K562 (cell line): Measurements from ENCODE around the gene MCCC1. TPM values are rescaled to one million over a fixed set of nuclear protein-coding genes. Genes with fewer than 3 reads are reported as not detected.

ENCODE experiments used
- ATAC-seq: fragments of 200-7000 bp; cut with Tn5 transposase; 3 replicates; pipeline ENCODE4 v1.9.1; 2020; ENCODE audit warnings: moderate library complexity
- BruUV-seq: library from RNA; stranded (reverse); fragments of 400-500 nt; replicated peaks from 2 replicates; lab custom pipeline; 2021; lab: Mats Ljungman, UMichigan
- CTCF ChIA-PET: fragments of 300-600 bp; formaldehyde crosslinking; extraction: SDS; loops from one replicate; lab custom pipeline; 2021; ENCODE audit warnings: low intra/inter-chr PET ratio; lab: Yijun Ruan, JAX
- POLR2A ChIA-PET: fragments of 300-600, 350-650 bp; sonication (Branson Sonifier 250); formaldehyde crosslinking; extraction: SDS; loops from one replicate; lab custom pipeline; 2021; ENCODE audit warnings: antibody characterized with exemption, inconsistent platforms; lab: Yijun Ruan, JAX
- DNase-seq, 4 experiments: peaks; one replicate each; pipeline versions ENCODE4 v3.0.0 to v3.0.0-alpha.2; 2011 to 2018; ENCODE audit warnings: low spot score in 3 of 4, mixed read lengths in 3 of 4; ENCODE audit errors: extremely low read depth in 1 of 4
- FAIRE-seq: peaks from 2 replicates; lab custom pipeline; 2011; peaks lifted over from hg19 to GRCh38; lab: Jason Lieb, UNC
- H2AFZ ChIP-seq: 2 replicates; pipeline ENCODE4 v1.6.0; 2011; ENCODE audit warnings: low read depth, low read length, control low read depth, inconsistent platforms
- H3K27ac ChIP-seq: fragments of 200-600 bp; 3 replicates; pipeline ENCODE4 v1.8.0; 2011; ENCODE audit warnings: low read depth, mild to moderate bottlenecking, control low read depth, inconsistent platforms, low read length, moderate library complexity, mixed read lengths; ENCODE audit errors: extremely low read depth
- H3K27me3 ChIP-seq, 2 experiments: fragments of 300-600 bp in 1 of 2; 2 replicates in 1 of 2; 3 replicates in 1 of 2; pipeline versions ENCODE4 v1.6.0 to v1.8.0; 2011; ENCODE audit warnings: inconsistent platforms in 2 of 2, low read length in 2 of 2, mild to moderate bottlenecking in 1 of 2, mixed read lengths in 1 of 2, moderate library complexity in 1 of 2; ENCODE audit not compliant: control insufficient read depth in 2 of 2, insufficient read depth in 2 of 2
- H3K36me3 ChIP-seq: fragments of 300-600 bp; 3 replicates; pipeline ENCODE4 v1.8.0; 2011; ENCODE audit warnings: mild to moderate bottlenecking, low read length, inconsistent platforms; ENCODE audit not compliant: control insufficient read depth, insufficient read depth
- H3K4me1 ChIP-seq, 2 experiments: fragments of 200-600 bp in 1 of 2; replicated peaks in 1 of 2; 2 replicates in 1 of 2; 3 replicates in 1 of 2; pipeline versions ENCODE4 v1.5.1 to v1.8.0; 2011; ENCODE audit warnings: inconsistent platforms in 2 of 2, low read length in 2 of 2, mild to moderate bottlenecking in 1 of 2, mixed read lengths in 1 of 2, moderate library complexity in 1 of 2; ENCODE audit not compliant: control insufficient read depth in 2 of 2, insufficient read depth in 2 of 2
- H3K4me2 ChIP-seq: 2 replicates; pipeline ENCODE4 v1.6.1; 2011; ENCODE audit warnings: low read length, control low read depth, inconsistent platforms, mixed read lengths; ENCODE audit not compliant: insufficient read depth
- H3K4me3 ChIP-seq: fragments of 200-600 bp; sonication (generic), shearing (Covaris generic); 2 replicates; pipeline ENCODE4 v1.5.1; 2016; ENCODE audit warnings: control low read depth, inconsistent platforms
- H3K79me2 ChIP-seq: fragments of 200-600 bp; 3 replicates; pipeline ENCODE4 v1.8.0; 2011; ENCODE audit warnings: low read length, inconsistent platforms; ENCODE audit not compliant: control insufficient read depth, insufficient read depth
- H3K9ac ChIP-seq, 2 experiments: 2 replicates each; pipeline versions ENCODE4 v1.6.0 to v1.6.1; 2011; ENCODE audit warnings: low read depth in 2 of 2, low read length in 2 of 2, control low read depth in 1 of 2, inconsistent platforms in 1 of 2, mild to moderate bottlenecking in 1 of 2, mixed read lengths in 1 of 2; ENCODE audit not compliant: insufficient read depth in 1 of 2
- H3K9me1 ChIP-seq: one replicate; pipeline ENCODE4 v1.6.0; 2011; ENCODE audit warnings: inconsistent platforms, mild to moderate bottlenecking, low read length, moderate library complexity; ENCODE audit not compliant: control insufficient read depth, insufficient read depth
- H3K9me3 ChIP-seq: replicated peaks from 2 replicates; pipeline ENCODE4 v1.5.1; 2011; ENCODE audit warnings: low read depth, low read length, inconsistent platforms; ENCODE audit not compliant: control insufficient read depth, insufficient read depth
- H4K20me1 ChIP-seq: replicated peaks from 2 replicates; pipeline ENCODE4 v1.6.1; 2011; ENCODE audit warnings: low read length, inconsistent platforms, mixed read lengths; ENCODE audit not compliant: control insufficient read depth, insufficient read depth
- HDAC3 ChIP-seq: fragments of 450-650 bp; IDR thresholded peaks from 2 replicates; pipeline ENCODE4 v1.6.1; 2018; ENCODE audit warnings: borderline replicate concordance, mild to moderate bottlenecking, moderate library complexity; ENCODE audit not compliant: partially characterized antibody
- NR4A1 ChIP-seq, 2 experiments: fragments of 250-450 bp in 1 of 2; fragments of 450-650 bp in 1 of 2; sonication (Bioruptor Pico) in 1 of 2; IDR thresholded peaks; 2 replicates each; pipeline versions ENCODE4 v1.4.0 to v1.6.1; 2016 to 2020; ENCODE audit warnings: mild to moderate bottlenecking in 2 of 2, missing compliant biosample characterization in 1 of 2, missing genetic modification characterization in 1 of 2, moderate library complexity in 1 of 2
- RFX5 ChIP-seq: IDR thresholded peaks from 2 replicates; pipeline ENCODE4 v1.6.1; 2011; ENCODE audit warnings: low read depth, mild to moderate bottlenecking, improper control_type of control experiment, low read length
- SPI1 ChIP-seq: IDR thresholded peaks from 2 replicates; pipeline ENCODE4 v1.6.1; 2011; ENCODE audit warnings: low read depth, low read length, control low read depth, borderline replicate concordance
- TSHZ1 ChIP-seq: fragments of 250-450 bp; sonication (Bioruptor Pico); IDR thresholded peaks from 2 replicates; pipeline ENCODE4 v1.4.0; 2020; ENCODE audit warnings: mild to moderate bottlenecking, moderate library complexity
- ZNF407 ChIP-seq: fragments of 450-650 bp; IDR thresholded peaks from 2 replicates; pipeline ENCODE4 v1.6.1; 2016; ENCODE audit warnings: low read depth
- ZNF707 ChIP-seq: fragments of 250-450 bp; sonication (Bioruptor Pico); conservative IDR thresholded peaks from 2 replicates; pipeline ENCODE4 v1.8.0; 2022; ENCODE audit warnings: inconsistent platforms, mild to moderate bottlenecking, moderate library complexity
- WGBS: fragments of 100-300 bp; shearing (Covaris generic); methylation state at CpG from one replicate; pipeline ENCODE4 v1.1.6; 2016; ENCODE audit warnings: low coverage, mixed read lengths; ENCODE audit not compliant: insufficient coverage; ENCODE audit errors: missing lambda C conversion rate; 5-methylcytosine and 5-hydroxymethylcytosine counted together
- in situ Hi-C: fragments of 300-500 bp; cut with MboI; formaldehyde crosslinking; loops from 4 replicates; pipeline ENCODE4 v1.15.0; 2018; ENCODE audit warnings: inconsistent platforms, mixed read lengths
- intact Hi-C: fragments of 100-400 bp; cut with micrococcal nuclease; formaldehyde crosslinking; loops from 2 replicates; pipeline ENCODE4 v1.14.2; 2022
- polyA plus RNA-seq, 8 experiments: library from polyadenylated mRNA; depleted of rRNA in 4 of 8; stranded (reverse) in 5 of 8; unstranded in 3 of 8; fragments of >200 nt; fragmentation: Nextera tagmentation in 2 of 8; fragmentation: Illumina TruSeq in 1 of 8; extraction: Ambion mirVana in 2 of 8; extraction: Trizol in 1 of 8; gene quantifications; 2 replicates each; pipeline versions ENCODE4 v1.2.1 to v1.2.3, GENCODE V29; 2011 to 2014; ENCODE audit warnings: inconsistent platforms in 1 of 8, missing spikeins in 1 of 8
- total RNA-seq, 7 experiments: library from RNA; depleted of rRNA in 6 of 7; stranded (reverse); fragments of >200 nt in 6 of 7; fragmentation: Illumina TruSeq in 2 of 7; extraction: Trizol in 2 of 7; gene quantifications; 2 replicates each; pipeline versions ENCODE4 v1.2.1 to v1.2.3, GENCODE V29; 2011 to 2021; ENCODE audit warnings: low replicate concordance in 1 of 7

MCCC1 gene
- total and polyA plus RNA-seq, 9 of the 15 experiments (the other 6 are each of a cell fraction or from before 2014, with no cell fraction given) = 13.7 to 26.9 (median 23.0) TPM

GRCh38 chr3:183013856-183014255 is 85.4 kb downstream of the MCCC1 start:
- Histone ChIP-seq H3K9me1 (no peaks in the 10 kb centered on the region), H4K20me1 (no peaks in the 10 kb centered on the region), H3K27me3 (no peaks in the 10 kb centered on the region), H3K4me2 (no peak overlapping the region), H3K9ac (no peak overlapping the region), H3K79me2 (no peaks in the 10 kb centered on the region), H2AFZ (no peak overlapping the region), H3K4me3 (no peak overlapping the region), H3K4me1 (peaks cover 14% of the 10 kb centered on the region in 2 experiments), H3K27ac (no peak overlapping the region), H3K9me3 (no peaks in the 10 kb centered on the region), H3K36me3 (peaks cover 21% of the 10 kb centered on the region)
- intact Hi-C loops = no loop called here
- BruUV-seq = no TSS peak
- TF ChIP-seq SPI1 (peak; percentile 22; the same call in 1 of the 2 replicates), NR4A1 (CRISPR knock-in tag; IDR thresholded peaks at IDR 0.05) (no peak), NR4A1 (tag; IDR thresholded peaks at IDR 0.05) (no peak), HDAC3 (no peak), ZNF707 (no peak), TSHZ1 (CRISPR knock-in tag) (no peak), ZNF407 (no peak), RFX5 (no peak)
- CTCF ChIA-PET = no interaction called here
- DNase-seq (no peak), ATAC-seq (no peak), FAIRE-seq (no peak)
- in situ Hi-C loops = no loop called here
- 63% methylated on average over 6 of the region's 6 CpGs for WGBS
- POLR2A ChIA-PET = interaction anchor here (1.0 kb wide), 1 partner anchor 13 kb away, joined by 3 read pairs; no protein-coding TSS in a partner anchor
